SK-N-SH (cell line): ENCODE results near the gene CRTC1.

Experiments used
- CTCF ChIP-seq: fragments of 200-600 bp; sonication (generic); IDR thresholded peaks from 2 replicates; pipeline ENCODE4 v1.6.1; 2017; ENCODE audit warnings: antibody characterized with exemption, mild to moderate bottlenecking, moderate library complexity
- ELF1 ChIP-seq: IDR thresholded peaks from 2 replicates; pipeline ENCODE4 v1.4.0; 2012
- EP300 ChIP-seq, 2 experiments: IDR thresholded peaks; 2 replicates each; pipeline versions ENCODE4 v1.4.0 to v1.6.1; 2012; ENCODE audit warnings: borderline replicate concordance in 1 of 2, low read depth in 1 of 2, low read length in 1 of 2
- FOXJ3 ChIP-seq: sonication (generic); formaldehyde crosslinking; IDR thresholded peaks from 2 replicates; pipeline ENCODE4 v1.5.1; 2020; ENCODE audit warnings: mild to moderate bottlenecking, missing genetic modification reagents
- MAX ChIP-seq: IDR thresholded peaks from 2 replicates; pipeline ENCODE4 v1.4.0; 2012; ENCODE audit warnings: low read depth
- RAD21 ChIP-seq: IDR thresholded peaks from 2 replicates; pipeline ENCODE4 v1.6.1; 2012; ENCODE audit warnings: mild to moderate bottlenecking, low read length
- ZBTB33 ChIP-seq: IDR thresholded peaks from 2 replicates; pipeline ENCODE4 v1.4.0; 2012; ENCODE audit warnings: low read depth, borderline replicate concordance

GRCh38 chr19:18763674-18764590, 80.5 kb downstream of the CRTC1 start:
- TF ChIP-seq EP300 (IDR thresholded peaks at IDR 0.05; ENCODE audit: borderline replicate concordance in 1 of 2, low read depth in 1 of 2, low read length in 1 of 2), result peak in 1 of 2 experiments; percentile 85; a peak in 3 of 4 replicates
- peak; percentile 67 for TF ChIP-seq ZBTB33
- no peak for TF ChIP-seq CTCF
- peak; percentile 78 for TF ChIP-seq ELF1
- TF ChIP-seq MAX, result peak; percentile 90
- TF ChIP-seq RAD21, result no peak; the same call in 1 of the 2 replicates
- no peak for TF ChIP-seq FOXJ3 (CRISPR knock-in tag)
